CD14-positive monocyte (primary cell): ENCODE results near the gene PVALEF. TPM values are rescaled to one million over a fixed set of nuclear protein-coding genes. Genes with fewer than 3 reads are reported as not detected.

ENCODE experiments used
- DNase-seq, 3 donors: peaks; one replicate each; pipeline ENCODE4 v3.0.0-alpha.2; 2011 to 2022
- H2AFZ ChIP-seq: 2 replicates; pipeline ENCODE4 v1.6.0; 2012; ENCODE audit warnings: mild to moderate bottlenecking, low read depth, low read length, inconsistent platforms; ENCODE audit not compliant: insufficient read depth, poor library complexity, severe bottlenecking
- H3K27ac ChIP-seq, 2 donors: 1 replicate in 1 of 2; 2 replicates in 1 of 2; pipeline ENCODE4 v1.5.1; 2012 to 2013; ENCODE audit warnings: low read length in 2 of 2, control low read depth in 1 of 2, inconsistent platforms in 1 of 2, low read depth in 1 of 2, mild to moderate bottlenecking in 1 of 2
- H3K27me3 ChIP-seq, 2 donors: one replicate each; pipeline versions ENCODE4 v1.6.0 to v1.6.1; 2011 to 2013; ENCODE audit warnings: low read length in 2 of 2; ENCODE audit not compliant: control insufficient read depth in 2 of 2, insufficient read depth in 2 of 2
- H3K36me3 ChIP-seq, 2 donors: replicated peaks in 1 of 2; 1 replicate in 1 of 2; 2 replicates in 1 of 2; pipeline versions ENCODE4 v1.5.1 to v1.6.1; 2012 to 2013; ENCODE audit warnings: low read length in 2 of 2, control low read depth in 1 of 2, inconsistent platforms in 1 of 2, mild to moderate bottlenecking in 1 of 2; ENCODE audit not compliant: insufficient read depth in 2 of 2, control insufficient read depth in 1 of 2
- H3K4me1 ChIP-seq, 2 donors: 1 replicate in 1 of 2; 2 replicates in 1 of 2; pipeline versions ENCODE4 v1.5.1 to v1.6.1; 2012 to 2013; ENCODE audit warnings: low read length in 2 of 2, control low read depth in 1 of 2, inconsistent platforms in 1 of 2, mild to moderate bottlenecking in 1 of 2, moderate library complexity in 1 of 2; ENCODE audit not compliant: insufficient read depth in 2 of 2, control insufficient read depth in 1 of 2
- H3K4me2 ChIP-seq: replicated peaks from 2 replicates; pipeline ENCODE3; 2012; ENCODE audit warnings: low read length, moderate library complexity, mild to moderate bottlenecking; ENCODE audit not compliant: poor library complexity, severe bottlenecking; ENCODE audit errors: extremely low read depth
- H3K4me3 ChIP-seq, 3 experiments: fragments of 200-600 bp in 1 of 3; sonication (generic) in 1 of 3; replicated peaks in 1 of 3; 1 replicate in 2 of 3; 2 replicates in 1 of 3; pipeline ENCODE4 v1.5.1; 2011 to 2013; ENCODE audit warnings: low read length in 3 of 3, mild to moderate bottlenecking in 3 of 3, control low read depth in 2 of 3, low read depth in 2 of 3, inconsistent platforms in 1 of 3, moderate library complexity in 1 of 3
- H3K79me2 ChIP-seq: 2 replicates; pipeline ENCODE4 v1.6.0; 2012; ENCODE audit warnings: mild to moderate bottlenecking, control low read depth, inconsistent platforms, low read length, moderate library complexity; ENCODE audit not compliant: insufficient read depth
- H3K9ac ChIP-seq: 2 replicates; pipeline ENCODE4 v1.6.0; 2017; ENCODE audit warnings: low read length, mild to moderate bottlenecking; ENCODE audit not compliant: insufficient read depth, poor library complexity, severe bottlenecking
- H3K9me3 ChIP-seq, 2 donors: replicated peaks in 1 of 2; 1 replicate in 1 of 2; 2 replicates in 1 of 2; pipeline versions ENCODE4 v1.5.1 to v1.6.1; 2012 to 2013; ENCODE audit warnings: low read length in 2 of 2, control low read depth in 1 of 2; ENCODE audit not compliant: control insufficient read depth in 1 of 2, insufficient read depth in 1 of 2
- H4K20me1 ChIP-seq: 2 replicates; pipeline ENCODE4 v1.6.0; 2012; ENCODE audit warnings: mild to moderate bottlenecking, low read length, control low read depth, moderate library complexity; ENCODE audit not compliant: insufficient read depth
- H3K27ac Mint-ChIP-seq, 7 donors: one replicate each; pipeline ENCODE4 v1.8.0; 2020; ENCODE audit warnings: mild to moderate bottlenecking in 7 of 7, mixed read lengths in 7 of 7, moderate library complexity in 6 of 7, inconsistent platforms in 2 of 7
- H3K27me3 Mint-ChIP-seq, 3 donors: one replicate each; pipeline ENCODE4 v1.8.0; 2021 to 2022; ENCODE audit warnings: low read depth in 3 of 3, mild to moderate bottlenecking in 3 of 3, mixed read lengths in 3 of 3, moderate library complexity in 3 of 3, inconsistent platforms in 1 of 3
- H3K36me3 Mint-ChIP-seq, 2 donors: one replicate each; pipeline ENCODE4 v1.8.0; 2020; ENCODE audit warnings: mixed read lengths in 2 of 2, inconsistent platforms in 1 of 2, mild to moderate bottlenecking in 1 of 2
- H3K4me1 Mint-ChIP-seq: one replicate; pipeline ENCODE4 v1.8.0; 2020; ENCODE audit warnings: mild to moderate bottlenecking, mixed read lengths
- H3K4me3 Mint-ChIP-seq, 2 donors: one replicate each; pipeline ENCODE4 v1.8.0; 2020; ENCODE audit warnings: mild to moderate bottlenecking in 2 of 2, mixed read lengths in 2 of 2, moderate library complexity in 1 of 2
- H3K9me3 Mint-ChIP-seq, 7 donors: one replicate each; pipeline ENCODE4 v1.8.0; 2020 to 2022; ENCODE audit warnings: mixed read lengths in 7 of 7, mild to moderate bottlenecking in 6 of 7, moderate library complexity in 6 of 7, inconsistent platforms in 2 of 7
- WGBS: methylation state at CpG from one replicate; pipeline ENCODE4 v1.1.5; 2013; ENCODE audit warnings: missing lambda C conversion rate; ENCODE audit not compliant: insufficient coverage; 5-methylcytosine and 5-hydroxymethylcytosine counted together
- intact Hi-C, 2 donors: fragments of 100-400 bp; cut with micrococcal nuclease; formaldehyde crosslinking; loops; one replicate each; pipeline versions ENCODE4 v1.15.0 to v1.15.1; 2023
- polyA plus RNA-seq, 3 donors: library from polyadenylated mRNA; depleted of rRNA in 1 of 3; unstranded in 2 of 3; stranded (reverse) in 1 of 3; fragments of 300-500 nt in 2 of 3; fragments of >200 nt in 1 of 3; fragmentation: Illumina TruSeq in 2 of 3; gene quantifications; 1 replicate in 2 of 3; 2 replicates in 1 of 3; pipeline ENCODE4 v1.2.3, GENCODE V29; 2012 to 2021
- TF ChIP-seq, protein P1 (sequence below): fragments of 200-600 bp; IDR thresholded peaks from one replicate; pipeline ENCODE4 v1.8.0; 2022; ENCODE audit warnings: antibody characterized with exemption, mild to moderate bottlenecking

The PVALEF gene
- polyA plus RNA-seq, 3 donors, result not detected

DNA sequence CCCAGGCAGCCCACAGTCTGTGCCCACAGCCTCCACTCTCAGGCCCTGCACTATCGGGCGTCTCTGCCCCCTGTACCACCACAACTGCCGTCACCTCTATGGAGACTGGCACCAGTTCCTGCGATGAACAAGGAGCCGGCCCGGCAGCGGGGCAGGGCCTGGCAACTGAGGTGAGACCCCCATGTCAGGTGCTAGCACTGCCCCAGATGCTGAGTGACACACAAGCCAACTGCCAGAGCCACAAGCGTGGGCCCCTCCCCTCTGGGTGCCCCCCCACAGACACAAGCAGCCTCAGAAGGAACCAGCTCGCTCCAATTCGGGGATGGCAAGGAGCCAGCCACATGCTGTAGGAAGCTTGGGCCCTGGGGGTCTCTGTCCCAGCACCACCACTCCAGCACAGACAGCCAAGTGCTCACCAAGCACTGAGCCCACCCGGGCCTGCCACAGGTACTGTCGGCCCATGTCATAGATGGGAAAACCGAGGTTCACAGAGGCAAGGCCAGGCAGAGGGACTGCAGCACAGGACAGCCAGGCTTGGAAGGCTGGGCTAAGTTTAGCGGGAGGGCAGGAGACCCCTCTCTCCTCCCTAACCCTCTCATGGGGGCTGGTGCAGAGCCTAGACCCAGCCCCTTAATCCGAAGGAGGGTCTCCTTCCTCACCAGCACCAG, 1.5 kb upstream of the PVALEF start:
- no peak for DNase-seq
- no peak overlapping the region for H3K4me2 ChIP-seq
- no peaks in the 10 kb centered on the region for H3K36me3 ChIP-seq
- no peaks in the 10 kb centered on the region for H3K9me3 ChIP-seq
- Mint-ChIP-seq H3K36me3 (peaks cover 0 to 2% of the 10 kb centered on the region in 2 donors), H3K9me3 (peaks cover 0 to 1% (median 0%) of the 10 kb centered on the region in 7 donors), H3K4me1 (peaks cover 14% of the 10 kb centered on the region), H3K4me3 (no peak overlapping the region), H3K27me3 (peaks cover 20 to 44% (median 27%) of the 10 kb centered on the region in 3 donors), H3K27ac (no peak overlapping the region)
- H3K4me1 ChIP-seq, result peaks cover 29% of the 10 kb centered on the region in 2 donors
- no peak overlapping the region for H3K27ac ChIP-seq
- 96% methylated on average over 14 of the region's 15 CpGs for WGBS
- intact Hi-C loops, result no loop called here
- H3K4me3 ChIP-seq, result no peak overlapping the region
- H3K27me3 ChIP-seq, result peaks cover 0 to 26% of the 10 kb centered on the region in 2 donors
- H4K20me1 ChIP-seq, result no peaks in the 10 kb centered on the region
- H2AFZ ChIP-seq, result no peak overlapping the region
- no peak overlapping the region for H3K9ac ChIP-seq
- H3K79me2 ChIP-seq, result peaks cover 12% of the 10 kb centered on the region
- TF ChIP-seq, protein P1, sequence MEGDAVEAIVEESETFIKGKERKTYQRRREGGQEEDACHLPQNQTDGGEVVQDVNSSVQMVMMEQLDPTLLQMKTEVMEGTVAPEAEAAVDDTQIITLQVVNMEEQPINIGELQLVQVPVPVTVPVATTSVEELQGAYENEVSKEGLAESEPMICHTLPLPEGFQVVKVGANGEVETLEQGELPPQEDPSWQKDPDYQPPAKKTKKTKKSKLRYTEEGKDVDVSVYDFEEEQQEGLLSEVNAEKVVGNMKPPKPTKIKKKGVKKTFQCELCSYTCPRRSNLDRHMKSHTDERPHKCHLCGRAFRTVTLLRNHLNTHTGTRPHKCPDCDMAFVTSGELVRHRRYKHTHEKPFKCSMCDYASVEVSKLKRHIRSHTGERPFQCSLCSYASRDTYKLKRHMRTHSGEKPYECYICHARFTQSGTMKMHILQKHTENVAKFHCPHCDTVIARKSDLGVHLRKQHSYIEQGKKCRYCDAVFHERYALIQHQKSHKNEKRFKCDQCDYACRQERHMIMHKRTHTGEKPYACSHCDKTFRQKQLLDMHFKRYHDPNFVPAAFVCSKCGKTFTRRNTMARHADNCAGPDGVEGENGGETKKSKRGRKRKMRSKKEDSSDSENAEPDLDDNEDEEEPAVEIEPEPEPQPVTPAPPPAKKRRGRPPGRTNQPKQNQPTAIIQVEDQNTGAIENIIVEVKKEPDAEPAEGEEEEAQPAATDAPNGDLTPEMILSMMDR, result no peak

DNA sequence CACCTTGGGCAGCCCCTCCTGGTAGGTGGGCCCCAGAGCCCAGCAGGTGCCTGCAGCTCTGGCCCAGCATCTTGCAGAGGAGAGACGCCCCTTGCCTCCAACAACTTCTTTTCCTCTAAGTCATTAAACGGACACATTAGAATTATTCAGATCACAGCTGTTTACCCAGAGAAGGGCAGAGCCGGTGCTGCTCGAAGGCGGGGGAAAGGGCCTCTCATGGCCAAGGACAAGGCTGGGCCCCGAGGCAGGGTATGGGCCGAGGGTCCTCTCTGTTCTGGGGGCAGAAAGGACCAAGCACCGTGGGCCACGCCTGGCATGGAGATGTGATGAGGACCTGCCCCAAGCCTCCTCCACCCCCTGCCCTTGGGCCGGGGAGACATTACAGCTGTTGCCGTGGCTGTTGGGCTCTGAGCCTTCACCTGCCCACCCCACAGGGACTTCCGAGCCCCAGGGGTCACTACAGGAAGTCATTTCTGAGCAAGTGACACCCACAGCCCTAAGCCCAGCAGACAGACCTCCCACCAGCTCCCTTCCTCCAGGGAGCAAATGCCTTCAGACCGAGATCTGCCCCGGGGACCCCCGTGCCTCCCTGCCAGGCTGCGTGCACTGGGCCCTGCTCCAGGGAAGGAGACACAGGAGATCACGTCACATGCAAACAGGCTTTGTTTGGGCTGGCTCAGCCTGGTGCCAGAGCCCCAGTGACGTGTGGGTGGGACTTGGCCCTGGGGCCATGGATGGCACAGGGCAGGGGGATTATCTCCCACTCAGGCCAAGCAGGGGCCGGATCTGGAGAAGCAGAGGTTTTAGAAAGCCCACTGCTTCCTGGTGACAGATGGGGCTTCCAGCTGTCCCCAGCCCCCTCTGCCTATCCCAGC, 699 bp upstream of the PVALEF start:
- Histone ChIP-seq H3K27me3 (peaks cover 0 to 26% of the 10 kb centered on the region in 2 donors), H3K4me1 (peaks cover 22% of the 10 kb centered on the region in 2 donors), H3K9me3 (no peaks in the 10 kb centered on the region), H3K4me3 (no peak overlapping the region), H3K9ac (no peak overlapping the region), H2AFZ (no peak overlapping the region), H3K4me2 (no peak overlapping the region), H3K36me3 (no peaks in the 10 kb centered on the region), H3K27ac (no peak overlapping the region), H4K20me1 (no peaks in the 10 kb centered on the region), H3K79me2 (peaks cover 4% of the 10 kb centered on the region)
- Mint-ChIP-seq H3K9me3 (peaks cover 0 to 1% (median 0%) of the 10 kb centered on the region in 7 donors), H3K4me1 (peaks cover 9% of the 10 kb centered on the region), H3K4me3 (peak overlapping the region; percentile 39 to 66), H3K36me3 (peaks cover 0 to 2% of the 10 kb centered on the region in 2 donors), H3K27me3 (peaks cover 20 to 44% (median 27%) of the 10 kb centered on the region in 3 donors), H3K27ac (no peak overlapping the region)
- intact Hi-C loops, result no loop called here
- TF ChIP-seq, protein P1, result no peak
- DNase-seq, result no peak
- WGBS, result 75% methylated on average over 14 of the region's 19 CpGs
